HUES6 (cell line): Measurements from ENCODE around the gene ILKAP.

Experiments used
- H3K27ac ChIP-seq: 2 replicates; pipeline ENCODE4 v1.7.0; 2013; ENCODE audit warnings: low read depth, mild to moderate bottlenecking, low read length, inconsistent platforms
- H3K27me3 ChIP-seq: 2 replicates; pipeline ENCODE4 v1.6.1; 2013; ENCODE audit warnings: low read length; ENCODE audit not compliant: control insufficient read depth, insufficient read depth
- H3K36me3 ChIP-seq: 2 replicates; pipeline ENCODE4 v1.6.1; 2013; ENCODE audit warnings: low read length; ENCODE audit not compliant: control insufficient read depth, insufficient read depth
- H3K4me1 ChIP-seq: 2 replicates; pipeline ENCODE4 v1.6.1; 2013; ENCODE audit warnings: low read length; ENCODE audit not compliant: control insufficient read depth, insufficient read depth
- H3K4me3 ChIP-seq: 2 replicates; pipeline ENCODE4 v1.5.1; 2013; ENCODE audit warnings: low read depth, low read length
- H3K9ac ChIP-seq: one replicate; pipeline ENCODE4 v1.6.1; 2013; ENCODE audit warnings: mild to moderate bottlenecking, low read length
- H3K9me3 ChIP-seq: 2 replicates; pipeline ENCODE4 v1.6.1; 2013; ENCODE audit warnings: low read depth, low read length; ENCODE audit not compliant: control insufficient read depth, insufficient read depth

The ILKAP gene

DNA sequence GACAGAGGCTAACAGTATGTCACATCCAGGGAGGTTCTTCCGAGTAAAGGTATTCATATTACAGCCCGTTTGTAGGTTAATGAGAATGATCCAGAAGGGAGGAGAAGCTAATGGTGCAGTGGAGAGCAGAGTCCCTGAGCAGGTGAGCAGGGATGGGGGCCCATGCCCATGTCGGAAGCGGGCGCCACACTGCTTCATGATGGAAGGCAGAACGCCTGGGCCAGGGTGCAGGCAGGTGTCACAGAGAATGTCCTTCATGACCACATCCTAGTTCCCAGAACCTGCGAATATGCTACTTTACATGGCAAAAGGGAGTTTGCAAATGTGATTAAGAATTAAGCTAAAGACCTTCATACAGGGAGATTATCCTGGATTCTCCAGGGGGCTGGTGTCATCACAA lies 32.4 kb upstream of the ILKAP start:
- H3K4me3 ChIP-seq: no peak overlapping the region
- H3K27ac ChIP-seq: no peak overlapping the region
- H3K9me3 ChIP-seq: no peaks in the 10 kb centered on the region; the same call in 1 of the 2 replicates
- peaks cover 63% of the 10 kb centered on the region for H3K27me3 ChIP-seq
- H3K9ac ChIP-seq: no peak overlapping the region
- H3K4me1 ChIP-seq: no peaks in the 10 kb centered on the region
- no peaks in the 10 kb centered on the region for H3K36me3 ChIP-seq

GRCh38 chr2:238235331-238235732 lies 31.8 kb upstream of the ILKAP start:
- Histone ChIP-seq H3K4me3 (no peak overlapping the region), H3K36me3 (no peaks in the 10 kb centered on the region), H3K9ac (no peak overlapping the region), H3K4me1 (0 out of 2 replicates have a peak, but pooled peaks cover 3% of the 10 kb centered on the region), H3K27me3 (peaks cover 68% of the 10 kb centered on the region), H3K27ac (no peak overlapping the region), H3K9me3 (no peaks in the 10 kb centered on the region; the same call in 1 of the 2 replicates)

DNA sequence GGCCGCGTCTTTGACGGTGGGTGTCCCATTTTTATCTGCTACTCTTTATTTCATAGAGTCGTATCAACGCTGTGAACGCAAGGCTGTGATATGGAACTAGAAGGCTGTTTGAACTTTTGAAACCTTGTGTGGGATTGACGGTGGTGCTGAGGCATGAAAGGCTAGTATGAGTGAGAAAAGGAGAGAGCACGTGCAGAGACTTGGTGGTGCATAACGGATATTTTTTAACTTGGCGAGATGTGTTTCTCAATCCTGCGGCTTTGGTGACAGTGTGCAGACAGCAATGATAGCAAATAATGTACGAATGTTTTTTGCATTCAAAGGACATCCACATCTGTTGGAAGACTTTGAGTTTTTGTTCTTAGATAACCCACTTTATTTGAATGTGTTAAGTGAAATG lies 30.1 kb upstream of the ILKAP start:
- no peaks in the 10 kb centered on the region for H3K36me3 ChIP-seq
- no peaks in the 10 kb centered on the region; the same call in 1 of the 2 replicates for H3K9me3 ChIP-seq
- H3K27ac ChIP-seq: no peak overlapping the region
- 0 out of 2 replicates have a peak, but pooled peaks cover 3% of the 10 kb centered on the region for H3K4me1 ChIP-seq
- no peak overlapping the region for H3K4me3 ChIP-seq
- H3K27me3 ChIP-seq: peaks cover 79% of the 10 kb centered on the region
- H3K9ac ChIP-seq: no peak overlapping the region

DNA sequence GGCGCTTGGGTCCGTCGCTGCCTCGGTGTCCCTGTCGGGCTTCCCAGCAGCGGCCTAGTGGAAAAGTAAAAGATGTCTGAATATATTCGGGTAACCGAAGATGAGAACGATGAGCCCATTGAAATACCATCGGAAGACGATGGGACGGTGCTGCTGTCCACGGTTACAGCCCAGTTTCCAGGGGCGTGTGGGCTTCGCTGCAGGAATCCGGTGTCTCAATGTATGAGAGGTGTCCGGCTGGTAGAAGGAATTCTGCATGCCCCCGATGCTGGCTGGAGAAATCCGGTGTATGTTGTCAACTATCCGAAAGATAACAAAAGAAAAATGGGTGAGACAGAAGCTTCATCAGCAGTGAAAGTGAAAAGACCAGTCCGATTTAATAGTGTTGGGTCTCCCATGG lies 28.3 kb upstream of the ILKAP start:
- peaks cover 66% of the 10 kb centered on the region for H3K27me3 ChIP-seq
- no peak overlapping the region for H3K9ac ChIP-seq
- 0 out of 2 replicates have a peak, but pooled peaks cover 6% of the 10 kb centered on the region for H3K4me1 ChIP-seq
- no peaks in the 10 kb centered on the region for H3K36me3 ChIP-seq
- peak overlapping the region; percentile 75; the same call in 1 of the 2 replicates for H3K4me3 ChIP-seq
- H3K27ac ChIP-seq: no peak overlapping the region
- H3K9me3 ChIP-seq: no peaks in the 10 kb centered on the region; the same call in 1 of the 2 replicates

DNA sequence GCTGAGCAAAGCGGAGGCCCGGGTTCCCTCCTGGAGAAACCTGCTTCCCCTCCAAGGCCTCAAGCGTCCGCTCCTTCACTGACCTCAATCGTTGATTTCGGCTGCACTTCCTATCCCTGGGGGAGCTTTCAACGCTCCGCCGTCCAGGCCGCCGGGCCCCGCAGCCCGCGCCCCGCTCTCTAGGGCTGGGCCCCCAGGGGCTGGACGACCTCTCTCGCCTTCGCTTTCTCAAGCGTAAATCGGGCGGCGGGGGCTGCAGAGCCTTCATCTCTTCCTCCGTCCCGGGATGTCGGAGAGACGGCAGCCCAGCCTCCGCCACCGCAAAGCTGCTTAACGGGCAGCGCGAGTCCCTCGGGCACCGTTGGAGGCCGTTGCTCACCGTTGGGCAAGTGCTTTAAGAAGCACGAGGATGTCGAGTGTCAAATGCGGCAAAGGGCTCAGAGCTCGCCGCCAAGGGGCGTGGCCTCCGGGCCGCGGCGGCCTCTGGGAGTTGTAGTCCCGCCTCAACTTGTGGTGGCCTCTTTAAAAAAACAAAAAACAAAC lies 27.8 kb upstream of the ILKAP start:
- H3K4me3 ChIP-seq: peak overlapping the region; percentile 75
- no peaks in the 10 kb centered on the region; the same call in 1 of the 2 replicates for H3K9me3 ChIP-seq
- peaks cover 61% of the 10 kb centered on the region for H3K27me3 ChIP-seq
- peak overlapping the region; percentile 7 for H3K9ac ChIP-seq
- no peak overlapping the region for H3K27ac ChIP-seq
- 0 out of 2 replicates have a peak, but pooled peaks cover 6% of the 10 kb centered on the region for H3K4me1 ChIP-seq
- no peaks in the 10 kb centered on the region for H3K36me3 ChIP-seq

DNA sequence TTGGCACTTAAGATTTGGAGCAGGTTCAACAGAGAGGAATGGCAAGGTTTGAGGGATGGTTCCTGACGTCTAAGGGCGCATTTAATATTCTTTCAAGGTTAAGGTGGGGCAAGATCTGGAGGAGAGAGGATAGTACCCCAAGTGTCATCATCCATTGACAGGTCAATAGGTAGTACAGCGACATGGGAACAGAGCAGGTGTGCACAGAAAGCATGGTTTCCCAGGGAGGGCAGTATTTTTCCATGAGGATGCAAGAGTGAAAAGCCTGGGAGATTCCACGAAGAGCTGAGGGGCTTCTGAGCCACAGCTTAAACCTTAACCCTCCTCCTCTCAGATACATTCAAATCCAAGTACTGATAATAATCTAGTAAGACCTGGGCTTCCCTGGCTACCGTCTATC lies 27.2 kb upstream of the ILKAP start:
- H3K36me3 ChIP-seq: no peaks in the 10 kb centered on the region
- no peaks in the 10 kb centered on the region for H3K9me3 ChIP-seq
- H3K4me3 ChIP-seq: peak overlapping the region; percentile 75
- H3K27ac ChIP-seq: no peak overlapping the region
- H3K4me1 ChIP-seq: 0 out of 2 replicates have a peak, but pooled peaks cover 6% of the 10 kb centered on the region
- H3K9ac ChIP-seq: no peak overlapping the region
- H3K27me3 ChIP-seq: peaks cover 55% of the 10 kb centered on the region

DNA sequence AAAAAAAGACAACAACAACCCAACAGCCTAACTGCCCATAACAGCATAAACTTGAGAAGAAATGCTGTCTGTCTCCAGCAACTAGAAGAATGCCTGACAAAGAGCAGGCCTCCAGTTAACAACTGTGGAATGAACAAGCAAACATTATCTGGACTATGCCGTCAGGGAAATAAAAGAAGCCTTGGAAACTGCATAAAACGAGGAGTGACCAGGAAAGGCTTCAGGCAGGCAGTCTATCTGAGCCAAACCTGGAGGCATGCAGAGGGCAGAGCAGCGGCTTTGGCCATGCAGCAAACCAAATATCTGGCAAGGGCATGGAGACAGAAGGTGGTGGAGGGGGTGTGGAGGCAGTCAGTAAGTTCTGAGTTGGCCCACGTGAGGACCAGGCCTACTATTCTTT lies 25.2 kb upstream of the ILKAP start:
- Histone ChIP-seq H3K4me1 (0 out of 2 replicates have a peak, but pooled peaks cover 6% of the 10 kb centered on the region), H3K36me3 (no peaks in the 10 kb centered on the region), H3K9ac (no peak overlapping the region), H3K27me3 (peaks cover 44% of the 10 kb centered on the region), H3K9me3 (no peaks in the 10 kb centered on the region), H3K27ac (no peak overlapping the region), H3K4me3 (no peak overlapping the region)

- no peaks in the 10 kb centered on the region for H3K9me3 ChIP-seq
- H3K27me3 ChIP-seq: peaks cover 44% of the 10 kb centered on the region
- H3K27ac ChIP-seq: no peak overlapping the region
- H3K4me1 ChIP-seq: 0 out of 2 replicates have a peak, but pooled peaks cover 6% of the 10 kb centered on the region
- H3K9ac ChIP-seq: no peak overlapping the region
- H3K36me3 ChIP-seq: no peaks in the 10 kb centered on the region
- no peak overlapping the region for H3K4me3 ChIP-seq
These were observed 24.1 kb upstream of the ILKAP start for GRCh38 chr2:238227587-238228032.

GRCh38 chr2:238226698-238227586 lies 23.4 kb upstream of the ILKAP start:
- no peak overlapping the region for H3K9ac ChIP-seq
- 0 out of 2 replicates have a peak, but pooled peaks cover 6% of the 10 kb centered on the region for H3K4me1 ChIP-seq
- peaks cover 37% of the 10 kb centered on the region for H3K27me3 ChIP-seq
- no peak overlapping the region for H3K4me3 ChIP-seq
- H3K9me3 ChIP-seq: no peaks in the 10 kb centered on the region
- H3K36me3 ChIP-seq: no peaks in the 10 kb centered on the region
- H3K27ac ChIP-seq: no peak overlapping the region

GRCh38 chr2:238225911-238226697 lies 22.6 kb upstream of the ILKAP start:
- no peak overlapping the region for H3K27ac ChIP-seq
- H3K27me3 ChIP-seq: peaks cover 30% of the 10 kb centered on the region
- 0 out of 2 replicates have a peak, but pooled peaks cover 6% of the 10 kb centered on the region for H3K4me1 ChIP-seq
- no peak overlapping the region for H3K4me3 ChIP-seq
- H3K9ac ChIP-seq: no peak overlapping the region
- H3K9me3 ChIP-seq: no peaks in the 10 kb centered on the region
- H3K36me3 ChIP-seq: no peaks in the 10 kb centered on the region
